Right lobe of liver (tissue), 4 donors: ENCODE results near the gene SLC39A6.
"Not testable (repeated sequence)": the region's sequence is repeated elsewhere in the genome, so short reads cannot be mapped to it uniquely, and the experiment has no call there.

Experiments used
- CTCF ChIP-seq, 4 donors: fragments of 200-600 bp in 3 of 4; fragments of 450-650 bp in 1 of 4; IDR thresholded peaks; one replicate each; pipeline versions ENCODE4 v1.5.1 to v1.8.0; 2016 to 2022; ENCODE audit warnings: antibody characterized with exemption in 4 of 4, mild to moderate bottlenecking in 2 of 4
- POLR2A ChIP-seq: fragments of 450-650 bp; IDR thresholded peaks from one replicate; pipeline ENCODE4 v1.6.1; 2017; ENCODE audit warnings: antibody characterized with exemption, mild to moderate bottlenecking
- donor health status: DM: no; HTN: no; CAD: no.
- donor health status: DM: no; HTN: no; CAD: no.
- donor health status: DM: no; HTN: yes; CAD: no.

- not testable (repeated sequence) for TF ChIP-seq CTCF (IDR thresholded peaks at IDR 0.05); POLR2A
These were observed 12.4 kb downstream of the SLC39A6 start for GRCh38 chr18:36116771-36117170.
